Stimulated activated CD4-positive, alpha-beta T cell treated with anti-CD3 and anti-CD28 coated beads, TNF-alpha, amount 100 ng/mL, for 48 hours (primary cell): ENCODE measurements around the gene CNN1.
"Not testable (repeated sequence)": the region's sequence is repeated elsewhere in the genome, so short reads cannot be mapped to it uniquely, and the experiment has no call there.

Experiments
- DNase-seq, 3 donors: peaks; one replicate each; pipeline ENCODE4 v3.0.0-alpha.2; 2020; ENCODE audit warnings: low read depth in 3 of 3

The CNN1 gene

DNA sequence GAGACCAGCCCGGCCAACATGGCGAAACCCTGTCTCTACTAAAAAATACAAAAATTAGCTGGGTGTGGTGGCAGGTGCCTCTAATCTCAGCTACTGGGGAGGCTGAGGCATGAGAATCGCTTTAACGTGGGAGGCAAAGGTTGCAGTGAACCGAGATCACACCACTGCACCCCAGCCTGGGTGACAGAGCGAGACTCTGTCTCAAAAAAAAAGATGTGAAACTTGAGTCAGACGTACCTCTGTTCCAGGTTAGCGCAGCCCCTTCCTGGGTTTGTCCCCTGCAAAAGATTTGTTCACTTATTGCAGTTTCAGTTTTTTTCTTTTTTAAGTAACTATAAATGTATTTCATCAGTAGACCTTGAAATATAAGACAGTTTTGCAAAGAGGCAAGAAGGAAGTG lies 61.1 kb downstream of the CNN1 start:
- not testable (repeated sequence) for DNase-seq
